DMS114 treated with DMSO at 0.1 percent for 48 hours (cell line): ENCODE data around the gene RAPGEF5.

ENCODE experiments used
- DNase-seq: peaks from one replicate; lab custom pipeline; 2025; ENCODE audit not compliant: unreplicated experiment; lab: John Stamatoyannopoulos, UW

RAPGEF5 gene

DNA sequence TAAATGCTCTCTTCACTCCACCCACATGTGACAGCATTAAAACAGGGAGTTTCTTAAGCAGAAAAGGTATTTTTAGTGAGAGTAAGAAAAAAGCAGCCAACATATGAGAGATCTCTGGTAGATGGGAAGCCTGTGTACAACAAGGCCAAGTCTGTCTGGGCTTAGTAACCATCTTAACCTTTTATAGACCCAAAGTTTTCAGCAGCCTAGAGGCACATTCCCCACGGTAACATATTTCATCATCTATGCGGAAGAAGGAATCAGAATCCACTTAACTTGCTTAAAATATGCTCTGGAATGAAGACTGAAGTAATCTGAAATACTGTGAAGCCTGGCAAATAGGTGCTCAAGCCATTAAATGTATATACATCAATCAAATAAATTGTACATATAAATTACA is 127.8 kb downstream of the RAPGEF5 start:
- no peak for DNase-seq

DNA sequence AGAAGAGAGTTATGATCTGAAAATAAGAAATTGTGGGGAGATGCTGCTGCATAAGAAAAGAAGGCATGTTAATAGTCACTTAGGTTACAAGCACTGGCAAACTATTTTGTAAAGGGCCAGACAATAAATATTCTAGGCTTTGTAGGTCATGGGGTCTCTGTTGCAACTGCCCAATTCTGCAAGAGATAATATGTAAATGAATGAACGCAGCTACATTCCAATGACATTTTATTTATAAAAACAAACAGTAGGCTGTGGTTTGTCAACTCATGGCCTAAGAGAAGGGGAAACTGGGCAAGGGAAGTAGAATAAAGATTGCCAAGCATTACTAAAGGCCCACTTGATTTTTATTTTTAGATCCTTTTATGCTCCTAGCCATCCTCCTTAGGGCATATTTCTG is 133.1 kb downstream of the RAPGEF5 start:
- no peak for DNase-seq

- no peak for DNase-seq
Observed at GRCh38 chr7:22220941-22221340, 136.0 kb downstream of the RAPGEF5 start.

DNA sequence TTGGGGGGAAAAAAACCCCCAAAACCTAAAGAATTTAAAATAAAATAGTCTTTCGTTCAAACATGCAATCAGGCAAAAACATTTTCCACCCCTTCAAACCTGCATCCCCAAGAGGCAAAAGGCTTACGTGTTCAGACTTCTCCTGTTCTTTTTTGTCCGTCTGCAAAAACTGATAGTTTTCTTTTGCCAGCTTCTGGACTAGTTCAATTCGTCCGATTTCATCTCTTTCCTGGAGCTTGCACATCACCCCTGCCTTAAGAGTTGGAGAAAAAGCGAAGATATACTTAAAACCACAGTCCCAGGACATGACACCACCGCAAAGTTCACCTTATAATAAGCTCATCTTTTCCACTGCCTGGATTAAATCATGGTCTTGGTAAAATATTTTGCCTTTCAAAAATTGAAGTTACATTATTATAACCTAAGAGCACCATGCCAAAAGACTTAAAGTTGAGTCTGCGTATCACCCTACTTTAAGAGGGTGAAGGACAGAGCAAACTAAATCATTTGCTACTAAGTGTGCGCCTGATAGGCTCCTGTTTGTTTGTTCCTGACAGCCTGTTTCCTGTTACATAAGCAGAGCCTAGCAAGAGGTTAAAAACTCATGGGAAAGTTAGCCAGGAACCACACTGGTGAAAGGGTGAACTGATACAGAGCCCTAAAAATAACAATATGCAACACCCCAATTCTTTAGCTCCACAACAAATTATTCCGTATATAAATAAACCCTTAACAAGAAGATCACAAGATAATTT is 137.0 kb downstream of the RAPGEF5 start:
- DNase-seq = no peak

DNA sequence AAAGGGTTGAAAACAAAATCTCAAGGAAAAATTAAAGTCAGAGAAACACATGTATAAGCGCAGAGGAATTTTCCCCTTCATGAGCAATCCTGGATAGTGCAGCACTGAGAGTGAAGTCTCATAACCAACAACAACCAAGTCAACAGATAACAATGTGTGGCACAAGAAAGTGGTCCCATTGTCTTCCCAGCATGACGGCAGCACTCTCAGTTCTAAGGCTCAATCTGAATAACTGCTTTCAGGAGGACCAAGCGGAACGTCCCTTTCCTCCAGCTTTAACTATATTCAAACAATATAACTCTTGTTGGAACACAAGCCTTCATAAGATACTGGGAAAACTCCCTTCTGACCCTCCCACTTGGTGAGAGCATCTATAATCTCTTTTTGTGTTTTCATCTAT is 137.9 kb downstream of the RAPGEF5 start:
- DNase-seq = no peak

GRCh38 chr7:22216832-22217475 is 140.0 kb downstream of the RAPGEF5 start:
- DNase-seq = no peak

GRCh38 chr7:22216309-22216708 is 140.6 kb downstream of the RAPGEF5 start:
- DNase-seq = no peak

DNA sequence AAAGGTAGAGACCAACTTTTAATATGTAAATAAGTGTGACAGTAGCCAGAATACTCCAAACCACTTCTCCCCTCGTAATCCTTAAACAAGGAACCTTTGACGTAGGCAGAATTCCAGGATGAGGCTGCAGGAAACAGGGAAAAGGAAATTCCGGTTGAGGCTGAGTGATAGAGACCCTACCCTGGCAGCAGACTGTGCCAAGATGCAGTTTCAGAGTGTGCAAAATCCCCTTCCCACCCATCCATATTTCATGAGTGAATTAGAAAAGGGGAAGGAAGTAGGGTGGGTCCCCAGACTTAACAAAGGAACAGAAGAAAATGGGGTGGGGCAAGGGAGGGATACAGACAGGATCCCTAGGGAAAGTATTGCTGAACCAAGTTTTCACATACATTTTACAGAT is 143.0 kb downstream of the RAPGEF5 start:
- no peak for DNase-seq

- no peak for DNase-seq
Observed at GRCh38 chr7:22213081-22213480, 143.9 kb downstream of the RAPGEF5 start.

DNA sequence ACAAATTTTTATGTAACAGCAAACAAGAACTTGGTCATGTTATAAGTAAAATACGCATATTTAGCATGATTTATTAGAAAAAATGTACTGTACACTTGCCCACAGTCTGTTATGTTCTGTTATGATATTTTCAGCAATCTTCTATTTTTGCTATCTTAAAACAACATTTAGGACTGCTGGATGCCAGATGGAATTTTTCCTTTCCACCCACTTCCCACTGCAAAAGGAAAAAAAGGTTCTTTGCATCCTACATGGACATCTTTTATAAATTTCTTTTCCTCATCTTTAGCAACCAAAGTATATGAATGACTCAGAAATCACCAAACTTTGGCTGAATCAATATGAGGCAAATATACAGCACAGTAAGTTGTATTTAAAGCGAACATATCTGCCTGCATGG is 146.0 kb downstream of the RAPGEF5 start:
- DNase-seq = no peak

DNA sequence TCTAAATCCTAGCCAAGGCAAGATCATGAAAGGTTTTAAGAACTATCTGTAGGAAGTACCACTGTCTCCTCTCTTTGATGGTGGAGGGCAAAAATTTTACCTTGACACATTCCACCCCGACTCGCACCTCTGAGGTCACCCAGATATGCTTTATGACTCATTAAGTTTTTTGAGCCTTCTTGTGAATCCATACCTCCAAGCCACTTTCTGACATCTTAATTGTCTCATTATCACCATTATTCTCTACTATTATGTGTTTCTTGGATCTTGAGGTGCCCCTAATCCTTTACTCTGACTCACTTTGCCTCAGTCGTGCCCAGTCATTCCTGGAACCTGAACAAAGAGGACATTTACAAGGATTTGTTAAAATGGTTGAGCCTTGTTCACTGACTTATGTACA is 146.6 kb downstream of the RAPGEF5 start:
- no peak for DNase-seq

- no peak for DNase-seq
Observed at GRCh38 chr7:22208799-22209198, 148.2 kb downstream of the RAPGEF5 start.

DNA sequence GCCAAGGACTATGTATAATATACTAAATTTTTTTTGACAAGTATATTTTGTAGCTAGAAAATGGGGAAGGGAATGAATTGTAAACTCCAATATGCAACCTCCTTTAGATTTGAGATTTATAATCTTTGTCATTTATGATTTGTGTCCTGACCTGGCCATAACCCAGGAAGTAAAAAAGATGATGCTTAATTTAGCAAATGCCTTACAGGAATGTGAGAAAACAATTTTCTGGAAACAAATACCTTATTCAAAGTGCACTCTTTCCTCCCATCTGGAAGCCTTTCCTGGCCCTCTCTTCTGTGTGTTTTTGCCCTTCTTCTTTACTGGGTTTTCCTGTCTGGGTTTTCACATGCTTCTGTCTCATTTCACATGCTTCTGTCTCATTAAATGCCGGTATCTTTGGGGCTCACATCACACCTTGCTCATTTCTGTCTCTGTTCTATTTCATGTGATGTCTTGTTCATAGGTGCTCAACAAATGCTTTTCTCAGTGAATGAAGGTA is 149.2 kb downstream of the RAPGEF5 start:
- DNase-seq = no peak

GRCh38 chr7:22205631-22206030 is 151.3 kb downstream of the RAPGEF5 start:
- no peak for DNase-seq

DNA sequence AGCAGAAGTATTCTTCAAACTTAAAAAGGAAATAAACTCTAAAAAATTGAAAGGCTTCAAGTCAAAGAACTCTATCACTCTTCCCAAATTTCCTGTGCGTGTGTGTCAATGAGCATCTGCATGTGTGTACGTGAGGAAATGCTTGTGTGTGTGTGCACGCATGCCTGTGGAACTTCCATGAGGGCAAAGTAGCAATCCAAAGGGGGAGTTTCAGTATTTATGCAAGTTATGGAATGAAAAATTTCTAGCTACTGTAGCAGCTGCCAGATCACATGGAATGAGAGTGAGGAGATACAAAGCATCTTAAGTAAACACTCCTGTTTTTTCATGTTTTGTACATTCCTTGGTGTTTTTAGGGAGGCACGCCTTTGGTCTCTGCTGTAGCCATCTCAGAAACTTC is 152.6 kb downstream of the RAPGEF5 start:
- no peak for DNase-seq

GRCh38 chr7:22202141-22202540 is 154.8 kb downstream of the RAPGEF5 start:
- no peak for DNase-seq

DNA sequence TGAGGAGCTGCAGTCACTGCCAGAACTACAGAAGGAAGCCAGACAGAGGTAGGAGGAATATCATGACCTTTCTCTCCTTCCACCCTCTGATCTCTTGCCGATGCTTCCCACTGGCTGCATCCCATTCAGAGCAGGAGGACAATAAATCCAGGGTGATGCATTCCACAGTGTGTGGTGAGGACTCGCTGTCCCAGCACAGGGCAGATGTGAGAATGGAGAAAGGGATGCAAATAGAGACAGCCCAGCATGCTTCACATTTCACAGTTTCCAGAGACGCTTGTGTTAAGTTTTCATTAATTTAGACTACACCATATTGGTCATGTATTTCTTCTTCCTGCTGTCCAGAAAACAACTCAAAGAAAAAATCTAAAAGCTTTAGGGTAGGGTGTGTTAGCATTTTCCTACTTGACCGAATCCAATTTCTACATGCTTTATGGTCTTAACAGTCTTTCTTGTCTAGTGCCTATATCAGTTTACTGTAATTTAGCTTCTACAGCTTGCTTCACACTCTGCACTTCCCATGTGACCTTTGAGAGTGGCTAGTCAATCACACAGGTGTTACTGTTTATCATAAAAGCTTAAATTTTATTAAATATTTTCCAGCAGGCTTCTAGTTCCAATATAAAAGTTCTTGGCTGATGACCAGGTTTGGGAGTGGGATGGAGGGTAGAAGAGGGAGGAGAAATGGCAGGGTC is 155.6 kb downstream of the RAPGEF5 start:
- no peak for DNase-seq

GRCh38 chr7:22200777-22201176 is 156.2 kb downstream of the RAPGEF5 start:
- no peak for DNase-seq

- DNase-seq = no peak
Observed at GRCh38 chr7:22200238-22200637, 156.7 kb downstream of the RAPGEF5 start.

DNA sequence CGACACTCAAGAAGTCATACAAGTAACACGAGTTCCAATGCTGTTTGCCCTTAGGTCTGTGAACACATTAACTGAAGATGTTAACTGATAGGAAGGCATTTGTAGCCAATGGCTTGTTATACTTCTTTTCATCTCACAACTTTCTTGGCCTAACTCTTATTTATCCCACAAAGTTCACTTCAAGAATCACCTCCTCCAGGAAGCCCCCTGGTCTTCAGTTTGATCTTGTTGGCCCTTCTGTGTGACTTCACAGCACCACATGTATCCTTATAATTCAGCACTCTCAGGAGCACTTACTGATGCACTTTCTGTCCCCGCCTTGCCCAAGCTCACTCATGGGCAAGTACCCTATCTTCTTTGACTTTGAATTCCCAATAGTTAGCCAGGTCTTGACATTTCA is 159.6 kb downstream of the RAPGEF5 start:
- no peak for DNase-seq

DNA sequence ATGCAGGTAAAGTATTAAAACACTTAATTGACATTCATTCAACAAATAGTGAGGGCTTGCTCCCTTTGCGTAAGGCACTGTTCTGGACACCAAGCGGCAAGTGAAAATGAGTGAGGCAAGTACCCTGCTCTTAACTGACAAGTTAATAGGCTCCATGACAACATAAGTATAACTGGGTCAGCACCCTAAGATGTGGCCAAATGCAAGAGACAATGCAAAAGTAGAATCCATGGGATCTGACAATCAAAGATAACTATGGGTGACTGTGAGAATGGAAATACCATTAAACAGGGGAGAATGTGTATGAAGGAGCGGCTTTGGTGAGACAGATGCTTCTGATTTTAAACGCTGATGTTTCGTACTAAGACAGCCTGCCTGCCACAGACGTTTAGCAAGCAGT is 160.5 kb downstream of the RAPGEF5 start:
- DNase-seq = no peak
